22Rv1 (cell line): ENCODE results near the gene MYL9.

Experiments used
- H3K27ac ChIP-seq: fragments of 450-650 bp; 2 replicates; pipeline ENCODE4 v1.5.1; 2017
- CTCF ChIP-seq: fragments of 450-650 bp; IDR thresholded peaks from 2 replicates; pipeline ENCODE4 v1.5.1; 2017; ENCODE audit warnings: mild to moderate bottlenecking
- ZFX ChIP-seq: fragments of 450-650 bp; IDR thresholded peaks from 2 replicates; pipeline ENCODE4 v1.6.1; 2017; ENCODE audit warnings: antibody characterized with exemption, borderline replicate concordance

The MYL9 gene

GRCh38 chr20:36498386-36499179 lies 42.7 kb upstream of the MYL9 start:
- no peak overlapping the region for H3K27ac ChIP-seq
- no peak for TF ChIP-seq ZFX
- no peak for TF ChIP-seq CTCF

GRCh38 chr20:36499211-36499610 lies 42.1 kb upstream of the MYL9 start:
- H3K27ac ChIP-seq, result no peak overlapping the region
- no peak for TF ChIP-seq CTCF
- no peak for TF ChIP-seq ZFX

GRCh38 chr20:36499723-36500501 lies 41.4 kb upstream of the MYL9 start:
- no peak overlapping the region for H3K27ac ChIP-seq
- TF ChIP-seq ZFX (no peak), CTCF (no peak)

GRCh38 chr20:36501367-36502006 lies 39.8 kb upstream of the MYL9 start:
- no peak for TF ChIP-seq ZFX
- TF ChIP-seq CTCF, result no peak
- H3K27ac ChIP-seq, result no peak overlapping the region

GRCh38 chr20:36504295-36504694 lies 37.0 kb upstream of the MYL9 start:
- no peak for TF ChIP-seq CTCF
- TF ChIP-seq ZFX, result no peak
- H3K27ac ChIP-seq, result no peak overlapping the region

- H3K27ac ChIP-seq, result no peak overlapping the region
Measured at GRCh38 chr20:36506253-36506652, 35.1 kb upstream of the MYL9 start.

More at GRCh38 chr20:36506253-36506652, 35.1 kb upstream of the MYL9 start:
- TF ChIP-seq CTCF (peak; percentile 46), ZFX (no peak)
